ENCODE results near the gene ULK1. TPM values are rescaled to one million over a fixed set of nuclear protein-coding genes. Genes with fewer than 3 reads are reported as not detected.

ULK1 gene
- total RNA-seq, 4 donors from 2014 or later = 11.8 to 135 (median 38.8) TPM

GRCh38 chr12:131911028-131911650 lies 16.7 kb downstream of the ULK1 start:
- no peak overlapping the region for H3K4me3 ChIP-seq
- DNase-seq = peak in 1 of 2 donors; percentile 14
- H3K9me3 ChIP-seq = no peaks in the 10 kb centered on the region
- H3K27me3 ChIP-seq = no peaks in the 10 kb centered on the region
- no peaks in the 10 kb centered on the region for H3K36me3 ChIP-seq
- no peak for TF ChIP-seq CTCF (IDR thresholded peaks at IDR 0.05)
- no peak for TF ChIP-seq POLR2A (IDR thresholded peaks at IDR 0.05)
- intact Hi-C loops (cut with DNase I; ENCODE audit: low total_unique reads) = no loop called here
- H3K27ac ChIP-seq = no peak overlapping the region
- H3K4me1 ChIP-seq = no peaks in the 10 kb centered on the region

- Histone ChIP-seq H3K27me3 (no peaks in the 10 kb centered on the region), H3K4me1 (no peaks in the 10 kb centered on the region), H3K27ac (peak overlapping the region; percentile 23 to 46), H3K4me3 (no peak overlapping the region), H3K9me3 (no peaks in the 10 kb centered on the region), H3K36me3 (no peaks in the 10 kb centered on the region)
- intact Hi-C loops (cut with DNase I; ENCODE audit: low total_unique reads) = no loop called here
- TF ChIP-seq POLR2A (IDR thresholded peaks at IDR 0.05) (no peak), CTCF (IDR thresholded peaks at IDR 0.05) (no peak)
- no peak for DNase-seq
These were observed 17.5 kb downstream of the ULK1 start for GRCh38 chr12:131911851-131912477.

- Histone ChIP-seq H3K9me3 (no peaks in the 10 kb centered on the region), H3K36me3 (no peaks in the 10 kb centered on the region), H3K4me1 (no peaks in the 10 kb centered on the region), H3K27ac (peak overlapping the region; percentile 23 to 49), H3K4me3 (no peak overlapping the region), H3K27me3 (no peaks in the 10 kb centered on the region)
- TF ChIP-seq CTCF (IDR thresholded peaks at IDR 0.05) (no peak), POLR2A (IDR thresholded peaks at IDR 0.05) (no peak)
- intact Hi-C loops (cut with DNase I; ENCODE audit: low total_unique reads) = no loop called here
- DNase-seq = peak; percentile 77 to 87
These were observed 18.3 kb downstream of the ULK1 start for GRCh38 chr12:131912518-131913274.

- Histone ChIP-seq H3K27ac (no peak overlapping the region), H3K4me1 (no peaks in the 10 kb centered on the region), H3K4me3 (no peak overlapping the region), H3K36me3 (no peaks in the 10 kb centered on the region), H3K9me3 (no peaks in the 10 kb centered on the region), H3K27me3 (no peaks in the 10 kb centered on the region)
- intact Hi-C loops (cut with DNase I; ENCODE audit: low total_unique reads) = no loop called here
- no peak for DNase-seq
- TF ChIP-seq POLR2A (IDR thresholded peaks at IDR 0.05) = no peak
These were observed 19.2 kb downstream of the ULK1 start for GRCh38 chr12:131913666-131914065.

- Histone ChIP-seq H3K4me1 (no peaks in the 10 kb centered on the region), H3K36me3 (no peaks in the 10 kb centered on the region), H3K27me3 (no peaks in the 10 kb centered on the region), H3K9me3 (no peaks in the 10 kb centered on the region), H3K27ac (no peak overlapping the region), H3K4me3 (no peak overlapping the region)
- intact Hi-C loops (cut with DNase I; ENCODE audit: low total_unique reads) = no loop called here
- DNase-seq = no peak
- TF ChIP-seq POLR2A (IDR thresholded peaks at IDR 0.05) = no peak
These were observed 19.8 kb downstream of the ULK1 start for GRCh38 chr12:131914179-131914702.

All from uterus (tissue), 4 donors.